ENCODE results near the gene SLC38A11.
"Not testable (repeated sequence)": the region's sequence is repeated elsewhere in the genome, so short reads cannot be mapped to it uniquely, and the experiment has no call there.

SLC38A11 gene

DNA sequence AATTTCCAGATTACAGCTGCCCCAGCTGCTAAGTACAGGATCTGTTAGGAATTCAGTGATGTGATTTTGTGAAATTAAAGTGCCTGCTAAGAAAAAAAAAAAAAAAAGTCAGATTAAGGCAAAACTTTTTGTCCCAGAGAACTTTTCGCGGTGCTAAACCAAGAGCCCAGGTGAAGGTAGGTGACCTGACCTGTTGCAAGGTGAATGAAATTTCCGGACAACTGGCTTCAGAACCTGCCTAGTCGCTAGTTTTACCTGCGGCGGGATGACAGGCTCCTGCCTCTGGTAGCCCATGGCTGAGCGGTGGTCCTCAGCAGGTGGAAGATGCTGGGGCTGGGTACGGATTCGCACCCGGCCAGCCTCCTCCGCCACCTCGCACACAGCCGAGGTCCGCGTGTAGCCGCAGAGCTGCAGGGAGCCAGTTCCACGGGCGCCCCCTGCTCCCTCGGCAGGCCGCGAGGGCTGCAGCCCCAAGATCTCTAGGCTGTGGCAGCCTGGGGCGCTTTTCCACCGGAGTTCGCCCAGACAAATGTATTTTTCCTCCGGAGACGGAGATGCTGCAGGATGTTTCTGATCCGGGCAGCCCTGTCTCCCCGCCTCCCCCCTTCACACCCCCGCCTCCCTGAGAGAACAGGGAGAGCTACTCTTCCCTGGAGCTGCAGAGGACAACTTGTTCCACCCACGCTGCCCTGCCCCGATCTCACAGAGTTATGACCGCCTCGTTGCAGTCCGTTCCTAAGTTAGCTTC, at the start of gene SLC38A11:
Gene SLC38A11 (minus strand): TSS at position 572 of the 748 bp plus-strand sequence. CDS start 278 bp downstream, at position 294.
- DNase-seq: no peak

- DNase-seq: no peak
Observed at GRCh38 chr2:165003443-165004130, 48.3 kb upstream of the SLC38A11 start.

DNA sequence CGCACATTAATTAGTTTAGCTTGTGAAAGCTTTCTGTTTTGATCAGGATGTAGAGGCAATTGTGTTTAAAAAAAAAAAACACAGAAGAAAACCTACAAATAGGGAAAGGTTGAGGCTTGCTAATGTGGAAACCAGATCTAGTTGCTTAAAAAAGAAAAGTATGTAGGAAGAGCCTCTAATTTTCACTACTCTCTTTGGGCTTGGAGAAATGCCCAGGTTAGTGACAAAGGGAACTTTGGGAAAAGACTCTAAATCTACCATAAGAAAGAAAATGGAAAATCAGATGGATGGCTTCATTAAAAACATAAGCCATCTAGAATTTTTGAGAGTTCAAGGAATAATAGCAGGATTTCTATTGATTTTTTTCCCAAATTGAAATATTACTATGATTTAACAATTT, 47.3 kb upstream of the SLC38A11 start:
- DNase-seq: no peak

- not testable (repeated sequence) for DNase-seq
Observed at GRCh38 chr2:164994664-164995299, 39.5 kb upstream of the SLC38A11 start.

DNA sequence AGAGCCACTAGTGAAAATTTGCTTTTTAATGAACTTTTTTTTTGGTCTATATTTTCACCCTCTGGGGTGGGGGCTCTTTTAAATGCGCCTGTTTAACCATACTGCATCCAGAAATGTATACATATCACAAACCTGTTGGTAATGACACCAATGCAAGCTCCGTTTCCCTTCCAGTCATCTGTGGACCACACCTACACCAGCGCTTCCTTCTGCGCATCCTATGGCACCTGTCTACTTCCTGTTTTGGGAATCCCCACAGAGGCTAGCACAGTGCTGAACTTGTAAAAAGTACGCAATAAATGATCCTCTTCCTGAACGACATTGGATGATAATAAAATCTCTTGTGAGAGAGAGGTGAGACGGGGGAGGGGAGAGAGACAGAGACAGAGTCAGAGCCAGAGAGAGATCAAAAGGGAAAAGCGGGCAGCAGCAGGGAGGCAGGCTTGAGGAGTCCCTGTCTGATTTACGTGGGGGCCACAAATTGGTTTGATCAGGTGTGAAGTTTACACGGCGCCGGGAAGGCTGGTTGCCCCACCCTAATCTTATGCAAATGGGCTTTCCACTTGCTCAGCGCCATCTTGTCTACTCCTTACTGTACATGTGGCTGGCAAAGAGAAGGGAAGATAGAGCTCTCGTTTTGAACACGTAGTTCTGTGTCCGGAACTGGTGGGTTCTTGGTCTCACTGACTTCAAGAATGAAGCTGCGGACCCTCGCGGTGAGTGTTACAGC, 38.1 kb upstream of the SLC38A11 start:
- DNase-seq: no peak

GRCh38 chr2:164992818-164993217, 37.5 kb upstream of the SLC38A11 start:
- DNase-seq: peak; percentile 74

GRCh38 chr2:164992093-164992454, 36.7 kb upstream of the SLC38A11 start:
- DNase-seq: not testable (repeated sequence)

DNA sequence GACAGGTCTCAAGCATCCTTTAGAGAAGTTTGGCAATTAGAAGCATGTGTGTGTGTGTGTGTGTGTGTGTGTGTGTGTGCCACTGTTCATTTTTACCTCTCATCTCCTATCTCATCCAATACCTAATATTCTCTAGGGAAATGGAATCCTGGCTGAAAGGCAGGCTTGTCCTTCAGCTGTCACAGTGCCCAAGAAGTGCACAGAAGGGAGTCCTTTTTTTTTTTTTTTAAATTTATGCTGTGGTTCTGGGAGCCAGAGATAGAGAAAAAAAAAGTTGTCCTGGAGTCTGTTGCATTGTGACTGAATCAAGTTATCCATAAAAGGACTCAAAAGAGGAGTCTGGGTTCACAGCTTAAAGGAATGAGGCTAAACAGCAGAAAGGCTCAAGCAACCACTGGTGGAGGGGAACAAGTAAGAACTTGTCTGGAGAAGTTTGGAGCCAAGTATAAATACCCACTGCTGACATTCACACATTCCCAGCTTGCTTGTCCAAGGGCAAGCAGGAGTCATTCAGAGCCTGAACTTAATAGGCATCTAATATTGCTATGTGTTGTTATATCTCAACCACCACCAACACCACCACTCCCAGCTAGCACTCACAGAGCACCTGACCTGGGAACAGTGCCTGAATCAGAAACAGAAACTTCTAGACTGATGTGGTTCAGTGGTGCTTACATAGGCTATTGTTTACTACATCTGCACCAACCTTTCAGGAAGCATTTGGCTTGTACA, 36.2 kb upstream of the SLC38A11 start:
- not testable (repeated sequence) for DNase-seq

DNA sequence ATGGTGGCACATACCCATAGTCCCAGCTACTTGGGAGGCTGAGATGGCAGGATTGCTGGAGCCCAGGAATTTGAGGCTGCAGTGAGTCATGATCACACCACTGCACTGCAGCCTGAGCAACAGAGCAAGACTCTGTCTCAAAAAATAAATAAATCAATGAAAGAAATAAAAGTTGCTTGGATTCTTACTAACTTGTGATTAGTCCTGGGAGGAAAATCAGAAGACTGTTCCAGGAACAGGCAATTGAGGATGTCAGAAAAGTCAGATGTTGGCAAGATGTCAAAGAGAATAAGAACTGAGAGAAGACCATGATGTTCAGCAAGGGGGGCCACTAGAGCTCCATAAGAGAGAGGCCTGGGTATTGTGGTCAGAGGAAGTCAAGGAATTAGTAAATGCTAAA, 35.6 kb upstream of the SLC38A11 start:
- DNase-seq: not testable (repeated sequence)

- DNase-seq: not testable (repeated sequence)
Observed at GRCh38 chr2:164988805-164989204, 33.5 kb upstream of the SLC38A11 start.

GRCh38 chr2:164986027-164986426, 30.7 kb upstream of the SLC38A11 start:
- DNase-seq: not testable (repeated sequence)

GRCh38 chr2:164984428-164984827, 29.1 kb upstream of the SLC38A11 start:
- no peak for DNase-seq

GRCh38 chr2:164981217-164981990, 26.1 kb upstream of the SLC38A11 start:
- no peak for DNase-seq

DNA sequence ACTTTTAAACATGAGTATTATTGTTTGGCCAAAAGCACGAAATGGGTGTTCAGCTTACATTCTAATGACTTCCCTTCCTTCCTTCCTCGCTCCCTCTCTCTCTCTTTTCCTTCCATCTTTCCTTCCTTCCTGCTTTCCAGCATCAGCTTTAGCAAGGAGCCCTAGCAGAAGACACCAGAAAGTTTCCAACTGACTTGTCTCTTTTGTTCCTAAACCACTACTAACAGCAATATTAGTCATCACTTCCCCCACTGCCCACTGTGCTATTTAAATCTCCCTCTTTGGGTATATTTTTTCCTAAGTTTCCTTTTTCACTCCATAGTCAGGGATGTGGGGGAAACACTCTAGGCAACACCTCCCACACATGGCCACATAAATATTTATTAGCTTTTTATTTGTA, 25.4 kb upstream of the SLC38A11 start:
- not testable (repeated sequence) for DNase-seq

DNA sequence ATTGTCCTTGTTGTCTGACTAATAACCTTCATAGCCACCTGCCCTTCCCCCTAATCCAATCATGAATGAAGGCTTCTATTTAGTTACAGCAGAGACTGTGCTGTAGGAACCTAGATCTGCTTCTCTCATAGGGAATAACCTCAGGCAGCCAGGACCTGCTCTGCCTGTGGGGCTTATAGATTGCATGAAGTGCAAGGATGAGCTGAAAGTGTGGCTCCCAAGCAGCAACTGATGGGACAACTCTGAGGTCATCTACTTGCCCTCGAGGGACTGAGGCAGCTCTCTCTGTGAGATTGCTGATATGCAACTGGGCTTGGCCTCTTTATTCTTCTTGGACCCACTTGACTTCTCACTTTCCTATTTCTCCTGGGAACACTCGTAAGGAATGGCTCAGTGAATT, 23.8 kb upstream of the SLC38A11 start:
- no peak for DNase-seq

GRCh38 chr2:164976875-164977470, 21.6 kb upstream of the SLC38A11 start:
- DNase-seq: not testable (repeated sequence)

DNA sequence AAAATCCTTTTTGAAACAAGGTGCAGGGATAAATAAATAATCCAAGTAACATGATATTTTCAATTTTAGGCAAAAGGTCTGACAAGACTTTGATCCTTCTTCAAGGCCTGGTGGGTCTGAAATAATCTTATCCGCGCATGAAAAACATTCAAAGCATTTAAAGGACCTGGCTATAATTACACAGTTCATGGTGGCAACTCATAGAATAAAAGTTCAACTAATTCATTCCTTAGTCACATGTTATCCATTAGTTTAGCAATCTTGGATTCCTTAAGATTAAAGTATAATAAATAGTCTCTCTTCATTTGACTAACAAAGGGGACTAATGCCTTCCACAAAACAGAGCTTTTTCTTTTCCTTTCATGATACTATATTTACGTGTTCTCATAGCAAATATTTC, 21.0 kb upstream of the SLC38A11 start:
- no peak for DNase-seq

DNA sequence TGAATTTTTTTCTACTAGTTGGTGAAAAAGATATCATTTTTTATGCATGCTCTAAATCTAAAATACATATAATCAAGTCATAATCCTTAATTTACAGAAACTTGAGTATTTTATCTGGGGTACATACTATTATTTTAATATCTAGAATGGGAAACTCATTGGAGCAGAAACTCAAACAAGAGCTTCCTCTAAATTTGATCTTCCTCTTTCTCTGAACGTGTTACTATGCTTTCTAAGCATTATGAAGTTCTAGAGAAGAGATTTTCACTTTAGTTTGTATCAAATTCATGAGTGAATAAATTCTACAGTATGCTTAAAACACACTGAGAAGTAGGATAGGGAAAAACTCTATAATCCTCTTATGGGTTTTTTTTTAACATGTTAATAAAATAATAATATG, 20.6 kb upstream of the SLC38A11 start:
- DNase-seq: no peak

DNA sequence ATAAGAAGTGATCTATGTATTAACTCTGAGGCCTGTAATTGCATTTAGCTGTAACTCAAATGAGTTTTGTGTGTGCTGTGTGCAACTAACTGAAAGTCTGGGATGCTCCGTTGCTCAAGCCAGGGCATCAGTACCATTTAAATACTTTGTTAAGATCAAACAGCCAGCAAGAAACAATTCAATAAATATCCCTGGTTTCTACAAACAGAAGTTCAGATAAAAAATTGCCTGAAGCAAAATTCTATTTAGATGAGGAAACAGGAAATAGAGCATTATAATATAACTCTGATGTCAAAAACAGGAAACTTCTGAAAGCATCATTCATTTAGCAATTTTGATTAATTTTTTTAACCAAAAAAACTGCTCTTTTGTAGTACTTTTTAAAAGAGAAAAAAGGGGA, 18.9 kb upstream of the SLC38A11 start:
- no peak for DNase-seq

- no peak for DNase-seq
Observed at GRCh38 chr2:164972216-164972615, 16.9 kb upstream of the SLC38A11 start.
